DMS153 (cell line): ENCODE data around the gene PCDHGB4.
"Not testable (repeated sequence)": the region's sequence is repeated elsewhere in the genome, so short reads cannot be mapped to it uniquely, and the experiment has no call there.

Experiments used
- DNase-seq: peaks from one replicate; lab custom pipeline; 2025; lab: John Stamatoyannopoulos, UW

The PCDHGB4 gene

DNA sequence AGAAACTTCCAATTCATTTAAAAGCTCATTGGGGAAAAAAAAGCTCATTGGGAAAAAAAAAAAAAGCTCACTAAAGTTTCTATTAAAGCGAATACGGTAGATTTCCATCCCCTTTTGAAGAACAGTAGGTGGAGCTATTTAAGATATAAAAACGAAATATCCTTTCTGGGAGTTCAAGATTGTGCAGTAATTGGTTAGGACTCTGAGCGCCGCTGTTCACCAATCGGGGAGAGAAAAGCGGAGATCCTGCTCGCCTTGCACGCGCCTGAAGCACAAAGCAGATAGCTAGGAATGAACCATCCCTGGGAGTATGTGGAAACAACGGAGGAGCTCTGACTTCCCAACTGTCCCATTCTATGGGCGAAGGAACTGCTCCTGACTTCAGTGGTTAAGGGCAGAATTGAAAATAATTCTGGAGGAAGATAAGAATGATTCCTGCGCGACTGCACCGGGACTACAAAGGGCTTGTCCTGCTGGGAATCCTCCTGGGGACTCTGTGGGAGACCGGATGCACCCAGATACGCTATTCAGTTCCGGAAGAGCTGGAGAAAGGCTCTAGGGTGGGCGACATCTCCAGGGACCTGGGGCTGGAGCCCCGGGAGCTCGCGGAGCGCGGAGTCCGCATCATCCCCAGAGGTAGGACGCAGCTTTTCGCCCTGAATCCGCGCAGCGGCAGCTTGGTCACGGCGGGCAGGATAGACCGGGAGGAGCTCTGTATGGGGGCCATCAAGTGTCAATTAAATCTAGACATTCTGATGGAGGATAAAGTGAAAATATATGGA, 43.0 kb downstream of the PCDHGB4 start, which contains the start of gene PCDHGA12:
TSS of gene PCDHGA12 (plus strand) at position 176 of the 782 bp plus-strand sequence. CDS start at position 429, 253 bp downstream.
- DNase-seq: no peak

DNA sequence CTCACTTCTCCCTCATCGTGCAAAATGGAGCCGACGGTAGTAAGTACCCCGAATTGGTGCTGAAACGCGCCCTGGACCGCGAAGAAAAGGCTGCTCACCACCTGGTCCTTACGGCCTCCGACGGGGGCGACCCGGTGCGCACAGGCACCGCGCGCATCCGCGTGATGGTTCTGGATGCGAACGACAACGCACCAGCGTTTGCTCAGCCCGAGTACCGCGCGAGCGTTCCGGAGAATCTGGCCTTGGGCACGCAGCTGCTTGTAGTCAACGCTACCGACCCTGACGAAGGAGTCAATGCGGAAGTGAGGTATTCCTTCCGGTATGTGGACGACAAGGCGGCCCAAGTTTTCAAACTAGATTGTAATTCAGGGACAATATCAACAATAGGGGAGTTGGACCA, 43.8 kb downstream of the PCDHGB4 start:
- DNase-seq: no peak

DNA sequence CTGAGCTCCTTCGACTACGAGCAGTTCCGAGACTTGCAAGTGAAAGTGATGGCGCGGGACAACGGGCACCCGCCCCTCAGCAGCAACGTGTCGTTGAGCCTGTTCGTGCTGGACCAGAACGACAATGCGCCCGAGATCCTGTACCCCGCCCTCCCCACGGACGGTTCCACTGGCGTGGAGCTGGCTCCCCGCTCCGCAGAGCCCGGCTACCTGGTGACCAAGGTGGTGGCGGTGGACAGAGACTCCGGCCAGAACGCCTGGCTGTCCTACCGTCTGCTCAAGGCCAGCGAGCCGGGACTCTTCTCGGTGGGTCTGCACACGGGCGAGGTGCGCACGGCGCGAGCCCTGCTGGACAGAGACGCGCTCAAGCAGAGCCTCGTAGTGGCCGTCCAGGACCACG, 44.8 kb downstream of the PCDHGB4 start:
- not testable (repeated sequence) for DNase-seq

DNA sequence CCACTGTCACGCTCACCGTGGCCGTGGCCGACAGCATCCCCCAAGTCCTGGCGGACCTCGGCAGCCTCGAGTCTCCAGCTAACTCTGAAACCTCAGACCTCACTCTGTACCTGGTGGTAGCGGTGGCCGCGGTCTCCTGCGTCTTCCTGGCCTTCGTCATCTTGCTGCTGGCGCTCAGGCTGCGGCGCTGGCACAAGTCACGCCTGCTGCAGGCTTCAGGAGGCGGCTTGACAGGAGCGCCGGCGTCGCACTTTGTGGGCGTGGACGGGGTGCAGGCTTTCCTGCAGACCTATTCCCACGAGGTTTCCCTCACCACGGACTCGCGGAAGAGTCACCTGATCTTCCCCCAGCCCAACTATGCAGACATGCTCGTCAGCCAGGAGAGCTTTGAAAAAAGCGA, 45.2 kb downstream of the PCDHGB4 start:
- DNase-seq: not testable (repeated sequence)

DNA sequence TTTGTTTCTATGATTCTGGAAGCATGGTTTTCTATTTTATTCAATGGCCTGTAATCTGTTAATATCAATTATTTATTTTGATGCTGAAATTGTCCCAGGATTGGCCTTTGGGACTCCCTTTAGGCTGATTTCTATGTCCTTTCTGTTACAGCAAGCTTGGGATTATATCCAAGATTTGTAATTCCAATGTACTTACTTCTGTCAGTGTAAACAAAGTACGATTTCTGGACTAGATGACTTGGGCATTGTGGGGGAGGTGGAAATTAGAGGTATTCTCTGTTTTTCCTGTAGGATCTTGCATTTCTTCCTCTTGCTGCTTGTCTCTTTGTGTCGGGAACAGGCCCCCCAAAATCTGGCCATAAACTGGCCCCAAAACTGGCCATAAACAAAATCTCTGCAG, 46.5 kb downstream of the PCDHGB4 start:
- DNase-seq: no peak

DNA sequence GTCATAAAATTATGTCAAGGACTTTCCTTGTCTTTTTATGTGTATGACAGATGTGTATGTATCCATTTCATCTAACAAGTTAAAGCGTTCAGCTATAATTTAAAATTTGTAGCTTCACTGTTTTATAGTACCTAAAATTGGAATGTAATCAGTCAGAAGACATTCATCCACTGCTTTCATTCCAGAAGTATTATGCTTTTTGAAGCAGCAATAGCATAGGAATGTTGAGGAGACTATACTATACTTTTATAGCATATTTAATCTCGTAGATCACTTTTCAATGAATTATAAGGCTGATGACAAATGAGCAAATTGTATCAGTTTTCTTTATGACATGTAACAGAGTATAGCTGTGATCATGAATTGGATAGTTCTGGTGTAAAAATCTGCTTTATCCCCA, 49.7 kb downstream of the PCDHGB4 start:
- DNase-seq: no peak

DNA sequence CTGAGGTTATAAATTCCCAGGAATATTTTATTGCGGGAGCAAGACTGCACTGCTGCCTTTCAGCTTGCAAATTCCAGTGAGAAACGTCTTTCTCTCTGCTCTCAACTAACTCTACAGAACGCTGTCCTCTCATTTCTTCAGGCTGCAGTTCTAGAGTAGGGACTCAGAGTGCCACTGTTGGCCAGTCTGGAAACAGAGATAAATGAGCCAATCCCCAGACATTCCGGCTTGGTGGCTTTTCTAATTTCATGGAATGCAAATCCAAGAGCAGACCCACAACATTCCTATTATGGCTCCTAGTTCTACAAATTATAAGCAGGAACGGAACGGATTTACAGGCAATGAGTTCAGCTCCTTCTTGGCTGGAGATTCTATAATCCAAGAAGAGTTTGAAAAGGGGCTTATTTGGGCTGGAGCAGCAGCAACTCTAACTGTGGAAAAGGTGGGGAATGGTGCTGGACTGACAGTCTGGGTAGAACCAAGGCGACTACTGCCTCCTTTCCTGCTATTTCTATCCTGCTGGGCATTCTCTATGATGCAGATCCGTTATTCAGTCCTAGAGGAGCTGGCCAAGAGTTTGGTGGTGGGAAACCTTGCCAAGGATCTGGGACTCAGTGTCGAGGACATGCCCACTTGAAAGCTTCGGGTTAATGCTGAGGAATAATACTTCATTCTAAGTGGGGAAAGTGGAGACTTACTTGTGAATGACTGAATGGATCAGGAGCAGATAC, 52.1 kb downstream of the PCDHGB4 start:
- no peak for DNase-seq
